ENCODE data around the gene BLOC1S5.

DNA sequence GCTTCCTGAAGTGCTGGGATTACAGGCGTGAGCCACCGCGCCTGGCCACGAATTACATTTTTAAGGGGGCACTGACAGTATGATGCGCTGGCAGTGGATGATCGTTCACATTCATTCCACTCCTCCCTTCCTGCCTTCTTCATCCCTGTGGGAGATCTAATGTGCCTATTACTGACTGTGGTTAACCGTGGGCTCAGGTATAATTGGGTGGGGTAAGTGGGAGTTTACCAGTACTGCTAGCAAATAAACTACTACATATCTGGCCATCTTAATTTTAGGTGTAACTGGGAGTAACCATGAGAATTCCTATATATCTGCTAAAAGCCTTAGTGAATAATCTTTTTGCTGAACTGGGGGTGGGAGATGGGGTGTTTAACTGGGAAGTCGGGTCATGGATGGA, 6.5 kb upstream of the BLOC1S5 start:
- TF ChIP-seq, protein P1, sequence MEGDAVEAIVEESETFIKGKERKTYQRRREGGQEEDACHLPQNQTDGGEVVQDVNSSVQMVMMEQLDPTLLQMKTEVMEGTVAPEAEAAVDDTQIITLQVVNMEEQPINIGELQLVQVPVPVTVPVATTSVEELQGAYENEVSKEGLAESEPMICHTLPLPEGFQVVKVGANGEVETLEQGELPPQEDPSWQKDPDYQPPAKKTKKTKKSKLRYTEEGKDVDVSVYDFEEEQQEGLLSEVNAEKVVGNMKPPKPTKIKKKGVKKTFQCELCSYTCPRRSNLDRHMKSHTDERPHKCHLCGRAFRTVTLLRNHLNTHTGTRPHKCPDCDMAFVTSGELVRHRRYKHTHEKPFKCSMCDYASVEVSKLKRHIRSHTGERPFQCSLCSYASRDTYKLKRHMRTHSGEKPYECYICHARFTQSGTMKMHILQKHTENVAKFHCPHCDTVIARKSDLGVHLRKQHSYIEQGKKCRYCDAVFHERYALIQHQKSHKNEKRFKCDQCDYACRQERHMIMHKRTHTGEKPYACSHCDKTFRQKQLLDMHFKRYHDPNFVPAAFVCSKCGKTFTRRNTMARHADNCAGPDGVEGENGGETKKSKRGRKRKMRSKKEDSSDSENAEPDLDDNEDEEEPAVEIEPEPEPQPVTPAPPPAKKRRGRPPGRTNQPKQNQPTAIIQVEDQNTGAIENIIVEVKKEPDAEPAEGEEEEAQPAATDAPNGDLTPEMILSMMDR (conservative IDR thresholded peaks at IDR 0.05; ENCODE audit: low read length), result no peak
- no peak for TF ChIP-seq EZH2phosphoT487 (IDR thresholded peaks at IDR 0.05; ENCODE audit: borderline replicate concordance, low read depth, low read length)

Measured in OCI-LY7 (cell line).